RPMI8226 (cell line): ENCODE data around the gene CCR3.
A peak's percentile ranks its signal among the peaks of the same experiment; 100 is the strongest.
"Not testable (repeated sequence)": the region's sequence is repeated elsewhere in the genome, so short reads cannot be mapped to it uniquely, and the experiment has no call there.

Source experiments
- DNase-seq: peaks from one replicate; pipeline ENCODE4 v3.0.0-alpha.2; 2015

The CCR3 gene

GRCh38 chr3:46242120-46242519 lies at the start of gene CCR3:
Gene CCR3, plus strand, starts transcription at chr3:46242460. Its CDS starts 22,699 bp downstream, at chr3:46265159.
- DNase-seq, result no peak

- DNase-seq, result no peak
Observed at GRCh38 chr3:46192939-46193338, 49.3 kb upstream of the CCR3 start.

GRCh38 chr3:46193436-46193835 lies 48.8 kb upstream of the CCR3 start:
- no peak for DNase-seq

GRCh38 chr3:46194868-46195553 lies 47.2 kb upstream of the CCR3 start:
- DNase-seq, result no peak

- DNase-seq, result no peak
Observed at GRCh38 chr3:46196261-46196957, 45.9 kb upstream of the CCR3 start.

- no peak for DNase-seq
Observed at GRCh38 chr3:46200211-46200610, 42.0 kb upstream of the CCR3 start.

GRCh38 chr3:46200790-46201189 lies 41.5 kb upstream of the CCR3 start:
- no peak for DNase-seq

DNA sequence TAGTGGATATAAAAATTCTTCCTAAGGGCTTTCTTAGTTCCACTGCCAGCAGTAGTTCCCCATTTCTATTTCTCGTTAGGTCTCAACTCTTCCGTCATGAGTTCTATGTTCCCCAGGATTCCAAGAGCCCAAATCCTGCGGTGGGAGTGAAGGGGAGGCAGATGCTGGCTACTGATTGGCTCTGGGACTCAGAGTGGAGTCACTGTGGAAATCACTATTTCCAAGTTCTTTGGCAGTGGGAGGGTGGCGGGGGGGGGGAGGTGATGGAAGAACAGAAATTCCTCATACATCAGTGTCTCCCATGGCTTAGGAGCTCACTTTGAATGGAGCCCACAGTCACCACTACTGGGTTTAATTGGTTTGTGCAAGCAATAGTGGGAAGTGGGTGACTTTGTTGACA lies 39.7 kb upstream of the CCR3 start:
- DNase-seq, result no peak

DNA sequence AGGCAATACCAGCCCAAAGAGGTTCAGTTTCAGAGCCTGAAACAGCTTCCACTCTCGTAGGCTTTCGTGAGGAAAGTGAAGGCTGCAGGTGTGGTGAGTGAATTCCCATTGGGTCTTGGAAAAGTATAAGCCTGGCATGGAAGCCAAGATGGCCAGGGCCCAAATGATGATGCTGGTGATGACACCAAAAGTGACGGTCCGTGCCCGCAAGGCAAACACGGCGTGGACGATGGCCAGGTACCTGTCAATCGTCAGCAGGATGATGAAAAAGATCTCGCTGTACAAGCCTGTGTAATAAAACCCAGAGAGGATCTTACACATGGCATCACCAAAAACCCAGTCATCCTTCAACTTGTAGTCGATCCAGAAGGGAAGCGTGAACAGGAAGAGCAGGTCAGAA lies 38.6 kb upstream of the CCR3 start:
- no peak for DNase-seq

- DNase-seq, result peak; percentile 63
Observed at GRCh38 chr3:46205286-46205960, 36.8 kb upstream of the CCR3 start.

DNA sequence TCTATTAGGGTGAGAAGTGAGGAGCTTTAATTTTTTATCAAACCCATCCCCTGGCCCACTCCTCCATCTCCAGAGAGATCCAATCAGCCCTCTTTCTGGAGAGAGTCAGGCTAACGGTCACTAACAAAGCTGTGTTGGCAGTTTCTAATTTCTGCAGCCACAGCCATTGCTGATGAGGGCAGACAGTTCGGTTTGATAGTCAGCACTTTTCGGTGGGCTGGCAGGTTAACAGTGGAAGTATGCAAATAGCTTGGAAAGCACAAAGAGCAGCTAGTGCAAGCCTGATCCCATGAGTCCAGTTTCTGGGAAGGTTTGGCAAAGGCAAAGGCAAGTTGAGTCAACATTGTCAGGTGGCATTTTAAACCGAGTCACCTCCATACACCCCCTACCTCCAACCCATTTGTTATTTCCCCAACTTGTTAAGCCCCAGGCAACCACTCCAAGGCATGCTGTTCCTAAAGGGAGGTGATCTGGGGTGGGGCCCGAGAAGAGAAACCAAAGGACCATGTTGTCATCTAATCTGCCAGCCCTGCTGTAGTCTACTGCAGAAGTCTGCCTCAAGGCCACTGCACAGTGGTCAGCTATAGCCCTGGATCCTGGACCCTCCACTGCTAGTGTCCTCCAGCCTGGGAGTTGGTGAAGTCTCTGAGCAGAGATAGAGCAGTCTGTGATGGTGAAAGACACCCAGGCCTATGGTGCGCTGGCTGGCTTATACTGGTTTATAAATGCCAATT lies 35.8 kb upstream of the CCR3 start:
- peak; percentile 94 for DNase-seq

DNA sequence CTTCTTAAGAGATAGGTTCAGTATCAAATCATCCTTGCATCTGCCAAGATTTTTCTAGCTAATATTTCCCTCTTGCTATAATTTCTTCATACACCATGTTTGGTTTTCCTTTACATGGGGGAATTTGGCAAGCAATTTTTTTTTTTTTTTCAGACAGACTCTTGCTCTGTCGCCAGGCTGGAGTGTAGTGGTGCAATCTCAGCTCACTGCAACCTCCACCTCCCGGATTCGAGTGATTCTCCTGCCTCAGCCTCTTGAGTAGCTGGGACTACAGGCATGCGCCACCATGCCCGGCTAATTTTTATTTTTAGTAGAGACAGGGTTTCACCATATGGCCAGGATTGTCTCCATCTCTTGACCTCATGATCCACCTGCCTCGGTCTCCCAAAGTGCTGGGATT lies 34.7 kb upstream of the CCR3 start:
- DNase-seq, result not testable (repeated sequence)

- DNase-seq, result peak; percentile 90
Observed at GRCh38 chr3:46208167-46208704, 34.0 kb upstream of the CCR3 start, which contains the start of gene CCR1. Gene CCR1, minus strand, starts transcription at chr3:46208313. Its CDS starts 4,000 bp downstream, at chr3:46204313.

DNA sequence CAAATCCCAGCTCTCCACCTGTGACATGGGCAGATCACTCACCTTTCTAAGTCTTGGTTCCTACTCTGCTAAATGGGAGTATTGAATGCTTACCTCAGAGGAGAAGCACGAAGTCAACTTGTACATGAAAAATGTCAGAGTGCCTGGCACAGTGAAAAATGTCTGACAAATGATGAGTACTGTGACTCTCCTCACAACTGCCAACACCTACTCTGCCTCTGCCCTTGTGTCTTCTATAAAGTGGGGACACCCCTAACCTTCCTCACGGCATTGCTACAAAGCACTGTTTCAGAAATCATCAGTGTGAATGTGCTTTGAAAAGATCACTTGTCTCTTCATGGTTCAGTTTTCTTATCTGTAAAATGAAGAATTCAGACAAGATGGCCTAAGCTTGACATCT lies 33.2 kb upstream of the CCR3 start:
- no peak for DNase-seq

DNA sequence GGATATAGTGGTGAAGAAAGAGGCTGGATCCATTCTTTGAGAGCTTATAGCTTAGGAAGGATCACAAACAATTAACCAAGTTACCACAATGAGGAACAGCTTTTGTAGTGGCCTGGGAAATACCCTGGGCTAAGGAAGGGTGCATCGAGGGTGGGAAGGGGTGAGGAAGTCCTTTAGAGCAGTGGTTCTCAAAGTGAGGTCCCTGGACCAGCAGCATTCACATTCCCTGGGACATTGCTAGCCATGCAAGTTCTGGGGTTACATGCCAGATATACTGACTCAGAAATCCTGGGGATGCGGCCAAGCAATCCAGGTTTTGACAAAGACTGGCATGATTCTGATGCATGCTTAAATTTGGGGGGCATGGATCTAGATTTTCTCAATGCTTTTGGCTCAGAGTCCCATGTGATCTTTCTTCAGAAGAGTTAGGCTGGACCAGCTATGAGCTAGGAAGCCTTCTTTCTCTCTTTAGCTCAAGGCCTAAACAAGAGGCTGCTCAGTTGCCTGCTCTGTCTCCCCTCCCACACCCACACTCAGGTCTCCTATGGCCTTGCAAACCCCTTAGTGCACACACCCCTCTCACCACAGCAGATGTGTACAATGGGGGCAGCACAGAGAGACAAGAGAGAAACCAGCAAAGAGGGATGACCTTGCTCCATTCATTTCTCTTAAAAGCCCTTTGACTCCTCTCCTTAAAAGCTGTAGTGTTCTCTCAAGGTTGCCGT lies 32.4 kb upstream of the CCR3 start:
- no peak for DNase-seq

DNA sequence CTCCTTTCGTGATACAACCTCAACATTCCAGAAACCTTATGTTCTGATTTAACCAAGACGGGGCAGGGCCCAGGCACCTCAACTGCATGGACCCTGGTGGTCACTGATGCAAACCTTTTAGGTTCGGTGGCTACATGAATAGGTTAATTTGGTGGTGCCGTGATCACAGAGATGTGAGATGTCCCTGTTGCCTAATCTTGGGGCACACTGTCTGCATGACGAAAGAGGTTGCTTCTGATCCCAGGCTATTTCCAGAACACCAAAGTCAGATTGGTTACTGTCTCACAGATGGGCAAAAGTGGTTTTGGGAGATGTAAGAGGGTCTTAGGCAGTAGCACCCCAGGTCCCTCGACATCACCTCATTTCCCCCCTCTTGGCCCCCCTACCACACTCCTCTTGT lies 30.2 kb upstream of the CCR3 start:
- no peak for DNase-seq

DNA sequence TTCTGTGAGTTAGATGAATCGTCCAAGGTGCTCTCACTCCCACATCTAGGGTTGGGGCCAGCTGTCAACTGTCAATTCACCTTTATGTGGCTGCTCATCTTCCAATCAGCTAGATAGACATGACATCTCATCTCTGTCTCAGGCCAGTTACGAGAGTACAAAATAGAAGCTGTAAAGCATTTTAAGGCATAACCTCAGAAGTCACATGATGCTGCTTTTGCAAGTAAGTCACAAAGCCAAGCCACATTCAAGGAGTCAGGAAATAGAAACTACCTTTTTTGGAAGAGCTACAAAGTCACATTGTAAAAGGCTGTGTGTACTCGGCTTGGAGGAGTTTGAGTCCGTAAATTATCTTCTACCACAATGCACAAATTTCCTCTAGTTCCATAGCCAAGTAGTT lies 29.1 kb upstream of the CCR3 start:
- peak; percentile 77 for DNase-seq

DNA sequence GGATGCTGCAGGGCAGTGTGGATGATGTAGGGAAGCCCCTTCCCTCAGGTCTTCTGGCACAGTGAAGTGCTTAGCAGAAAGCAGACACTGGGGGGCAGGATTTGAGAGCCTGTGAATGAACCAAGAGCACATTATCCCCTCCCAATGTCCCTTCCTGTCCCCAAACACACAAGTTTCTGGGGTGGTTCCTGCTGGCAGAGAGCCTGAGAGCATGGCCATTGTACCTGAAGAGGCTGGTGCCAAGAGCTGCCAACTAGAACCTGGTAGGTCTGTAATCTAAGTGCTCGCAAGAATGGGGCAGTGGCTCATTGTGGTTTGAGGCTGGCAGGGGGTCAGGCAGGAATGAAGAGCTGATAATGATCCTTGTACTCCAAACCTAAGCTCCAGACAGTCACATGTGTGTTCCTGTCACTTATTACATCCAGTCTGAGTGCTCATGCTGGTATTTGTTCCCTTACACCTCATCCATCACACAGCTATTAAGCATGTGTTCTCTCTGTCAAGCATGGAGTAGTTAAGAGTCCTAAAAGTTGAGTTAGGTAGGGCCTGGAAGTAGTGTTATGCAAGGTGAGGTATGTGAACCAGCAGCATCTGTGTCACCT lies 27.4 kb upstream of the CCR3 start:
- peak; percentile 80 for DNase-seq

- DNase-seq, result no peak
Observed at GRCh38 chr3:46215810-46216414, 26.3 kb upstream of the CCR3 start.

- no peak for DNase-seq
Observed at GRCh38 chr3:46218196-46218709, 24.0 kb upstream of the CCR3 start.

DNA sequence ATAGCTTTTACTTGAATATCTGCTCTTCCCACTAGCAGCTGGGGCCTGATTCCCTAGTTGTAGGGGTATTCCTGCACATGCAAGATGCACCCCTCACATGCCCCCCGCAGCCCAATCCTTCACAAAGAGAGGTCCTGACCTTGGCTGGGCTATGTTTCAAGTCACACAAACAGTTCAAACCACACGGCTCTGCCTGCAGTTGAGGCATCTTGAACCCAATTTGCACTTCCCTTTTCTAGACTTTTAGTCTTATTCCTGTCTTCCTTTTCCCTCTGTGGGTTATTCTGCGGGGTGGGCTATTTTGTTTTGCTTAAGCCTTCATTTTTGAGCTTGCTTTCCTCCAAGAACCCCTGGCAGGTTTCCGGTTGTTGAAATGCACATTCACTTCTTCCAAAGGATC lies 20.9 kb upstream of the CCR3 start:
- DNase-seq, result peak; percentile 76
